HG03066 (cell line): ENCODE results near the gene PADI2.

Experiments
- ATAC-seq: cut with Tn5 transposase; IDR thresholded peaks from one replicate; pipeline ENCODE4 v1.9.1; 2021; ENCODE audit warnings: low read depth; ENCODE audit not compliant: unreplicated experiment

The PADI2 gene

DNA sequence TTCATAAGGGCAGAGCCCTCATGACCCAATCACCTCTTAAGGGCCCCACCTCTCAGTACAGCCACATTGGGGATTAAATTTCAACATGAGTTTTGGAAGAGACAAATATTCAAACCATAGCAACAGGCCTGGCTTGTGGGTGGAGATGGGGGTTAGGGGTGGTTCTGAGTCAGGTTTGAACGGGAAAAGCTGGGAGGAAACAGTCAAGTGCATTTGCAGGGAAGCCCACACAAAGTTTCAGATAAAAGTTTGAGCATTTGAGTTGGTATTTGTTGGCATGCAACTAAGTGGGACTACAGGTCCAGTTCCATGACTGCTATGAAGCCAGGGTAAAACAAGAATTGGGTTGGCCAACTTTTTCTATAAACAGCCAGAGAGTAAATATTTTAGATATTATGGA, 21.0 kb upstream of the PADI2 start:
- ATAC-seq, result no peak

DNA sequence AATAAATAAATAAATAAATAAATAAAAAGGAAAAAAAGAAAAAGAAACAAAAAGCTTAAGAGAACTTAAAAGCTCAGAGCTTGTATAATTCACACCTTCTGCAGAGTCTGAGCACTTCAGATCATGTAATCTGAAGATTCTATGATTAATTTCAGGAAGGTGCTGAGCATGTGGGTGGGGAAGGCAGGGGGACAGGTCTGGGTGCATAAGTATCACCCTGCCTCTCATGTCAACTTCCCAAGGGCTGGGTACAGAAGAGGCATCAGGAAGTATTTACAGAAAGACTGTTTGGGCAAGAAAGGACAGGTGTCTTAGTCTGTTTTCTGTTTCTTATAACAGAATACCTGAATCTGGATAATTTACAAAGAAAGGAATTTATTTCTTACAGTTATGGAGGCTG, 20.4 kb upstream of the PADI2 start:
- ATAC-seq, result no peak

DNA sequence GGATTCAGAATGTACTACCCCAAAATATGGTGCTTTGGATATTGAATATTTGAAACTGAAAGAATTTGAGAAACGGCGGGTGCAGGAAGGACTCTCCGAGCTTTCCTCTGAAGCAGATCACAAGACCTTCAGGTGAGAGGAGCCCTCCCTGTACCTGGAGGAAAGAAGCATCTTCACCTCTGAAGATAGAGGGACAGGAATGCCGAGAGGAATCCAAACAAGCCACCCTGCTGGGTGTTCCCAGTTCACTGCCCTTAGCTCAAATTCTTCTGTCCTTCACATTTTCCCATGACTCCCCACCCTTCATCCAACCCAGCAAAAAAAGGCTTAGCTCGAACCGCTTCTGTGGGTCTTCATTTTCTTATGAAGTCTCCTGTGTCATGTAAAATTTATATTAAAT, 18.2 kb upstream of the PADI2 start:
- no peak for ATAC-seq

DNA sequence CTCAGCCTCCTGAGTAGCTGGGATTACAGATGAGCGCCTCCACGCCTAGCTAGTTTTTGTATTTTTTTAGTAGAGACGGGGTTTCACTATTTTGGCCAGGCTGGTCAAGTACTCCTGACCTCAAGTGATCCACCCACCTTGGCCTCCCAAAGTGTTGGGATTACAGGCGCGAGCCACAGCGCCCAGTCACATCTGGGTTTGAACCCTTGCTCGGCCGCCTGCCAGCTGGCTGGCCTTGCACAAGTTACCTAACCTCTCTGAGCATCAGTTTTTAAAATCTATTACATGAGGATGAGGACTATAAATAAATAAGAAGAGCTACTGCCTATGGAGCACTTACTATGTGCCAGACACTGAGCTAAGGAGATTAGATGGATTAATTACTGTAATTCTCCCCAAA, 17.7 kb upstream of the PADI2 start:
- no peak for ATAC-seq

DNA sequence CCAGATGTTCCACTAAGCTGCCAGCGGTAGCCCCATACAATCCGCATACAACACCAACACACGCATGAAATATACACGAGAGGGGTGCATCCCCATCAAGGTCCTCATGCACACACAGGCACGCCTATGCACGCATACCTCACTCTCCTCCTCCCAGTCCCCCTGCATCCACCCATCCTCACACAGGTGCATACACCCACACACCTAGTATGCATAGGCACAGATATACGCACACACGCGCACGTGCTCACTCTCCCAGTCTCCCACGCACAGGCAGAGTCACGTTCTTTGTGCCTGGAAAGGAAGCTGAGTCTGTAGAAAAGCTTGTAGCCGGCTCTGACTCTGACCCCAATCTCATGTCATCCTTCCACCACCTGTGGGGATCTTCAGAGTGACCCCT, 16.9 kb upstream of the PADI2 start:
- ATAC-seq, result no peak

DNA sequence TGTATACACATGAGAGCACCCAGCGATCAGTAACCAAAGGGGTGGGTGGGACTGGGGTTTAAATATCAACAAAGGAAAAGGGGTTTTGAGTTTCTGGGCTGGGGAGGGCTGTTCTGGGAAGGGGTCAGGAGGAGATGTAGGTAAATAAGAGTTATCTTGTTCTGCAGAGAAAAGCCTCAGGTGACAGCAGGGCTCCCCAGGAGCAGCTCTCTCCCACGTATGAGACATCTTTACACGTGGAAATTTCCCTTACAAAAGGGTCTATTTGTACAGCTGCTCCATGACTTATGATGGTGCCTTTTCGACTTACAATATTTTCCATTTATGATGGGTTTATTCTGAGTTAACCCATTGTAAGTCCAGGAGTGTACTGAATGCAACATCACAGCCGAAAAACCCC, 16.3 kb upstream of the PADI2 start:
- ATAC-seq, result no peak

DNA sequence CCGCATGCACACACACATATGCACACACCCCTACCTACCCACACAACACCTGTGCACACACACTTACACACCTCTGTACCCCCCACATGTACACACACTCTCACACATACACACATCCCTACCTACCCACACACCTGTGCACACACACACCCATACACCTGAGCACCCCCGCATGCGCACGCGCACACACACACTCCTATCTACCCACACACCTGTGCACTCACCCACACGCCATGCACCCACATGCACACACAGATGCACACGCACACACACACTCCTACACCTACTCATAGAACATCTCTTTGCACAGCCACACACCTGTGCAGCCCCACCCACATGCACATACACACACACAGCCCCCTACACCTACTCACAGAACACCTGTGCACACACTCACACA, 15.5 kb upstream of the PADI2 start:
- no peak for ATAC-seq

DNA sequence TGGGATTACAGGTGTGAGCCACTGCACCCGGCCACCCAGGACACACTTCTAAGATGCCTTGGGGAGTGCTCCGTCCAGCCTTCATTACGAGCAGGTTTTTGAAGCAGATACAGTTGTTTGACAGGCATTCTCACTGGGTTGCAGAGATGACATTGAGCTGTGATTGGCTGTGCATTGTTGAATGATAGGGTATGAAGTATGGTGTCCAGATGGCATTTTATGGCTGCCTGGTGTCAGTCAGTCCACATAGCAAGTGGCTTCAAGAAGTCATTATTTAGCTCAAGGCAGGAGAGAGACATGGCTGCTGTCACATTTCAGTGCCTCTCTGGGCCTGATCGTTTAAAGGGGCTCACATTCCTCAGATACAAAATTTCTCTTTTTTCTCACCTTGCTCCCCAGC, 14.8 kb upstream of the PADI2 start:
- no peak for ATAC-seq

DNA sequence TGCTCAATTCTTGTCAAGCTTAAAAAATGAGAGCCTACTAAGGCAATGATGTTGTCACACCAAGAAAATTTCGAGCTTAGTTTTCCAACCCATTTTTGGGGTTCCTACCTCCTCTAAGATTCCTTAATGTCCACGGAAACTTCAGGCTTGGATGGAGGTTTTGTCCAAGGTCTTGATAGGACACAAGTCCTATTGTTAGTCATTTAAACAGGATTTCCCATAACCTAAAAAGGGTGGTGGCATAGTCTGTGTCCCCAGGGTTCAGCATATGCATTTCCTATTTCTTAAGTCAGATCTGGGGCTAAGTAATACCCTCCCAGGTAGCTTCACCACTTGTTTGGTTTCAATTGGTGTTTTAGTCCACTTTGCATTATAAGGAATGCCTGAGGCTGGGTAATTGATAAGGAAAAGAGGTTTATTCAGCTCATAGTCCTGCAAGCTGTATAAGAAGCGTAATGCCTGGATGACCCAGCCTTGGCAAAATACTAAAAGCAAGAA, 10.9 kb upstream of the PADI2 start:
- ATAC-seq, result no peak

DNA sequence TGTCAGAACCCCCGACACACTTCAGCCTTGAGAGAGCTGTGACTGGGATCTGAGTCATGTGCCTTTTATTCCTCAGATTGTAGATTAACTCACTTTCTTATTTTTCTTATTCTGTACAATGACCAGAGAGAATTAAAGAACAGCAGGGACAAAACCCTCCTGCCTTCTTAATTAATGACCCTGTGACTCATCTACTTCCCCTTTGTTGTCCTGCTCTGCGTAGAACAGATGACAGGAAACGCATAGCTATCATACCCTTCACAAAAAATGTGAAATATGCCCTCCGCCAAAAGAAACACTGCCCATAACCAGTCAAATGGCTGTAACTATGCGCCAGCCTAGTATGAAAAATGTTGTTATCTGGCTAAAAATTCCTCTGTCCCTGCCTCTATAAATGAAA, 9.1 kb upstream of the PADI2 start:
- no peak for ATAC-seq

DNA sequence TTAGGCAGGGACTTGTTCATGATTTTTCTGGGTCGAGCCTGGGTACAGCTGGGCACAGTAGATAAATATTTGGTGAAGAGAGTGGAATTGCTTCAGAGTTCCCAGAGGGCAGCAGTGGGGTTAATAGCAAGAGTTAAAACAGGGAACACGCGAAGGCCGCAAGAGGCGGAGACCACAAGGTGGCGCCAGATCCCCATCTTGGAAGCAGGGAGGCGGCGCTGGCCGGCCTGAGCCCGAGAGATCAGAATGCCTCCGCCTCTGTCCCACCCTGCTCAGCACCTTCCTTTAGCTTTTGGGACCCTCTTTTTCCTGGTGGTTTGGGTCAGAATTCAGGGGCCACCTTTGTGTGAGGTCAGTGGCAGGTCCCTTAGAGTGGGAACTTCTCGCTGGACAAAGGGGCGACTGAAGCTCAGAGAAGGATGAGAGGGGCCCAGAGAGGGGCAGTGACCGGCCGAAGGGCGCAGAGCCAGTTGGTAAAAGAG, 6.5 kb upstream of the PADI2 start:
- no peak for ATAC-seq

DNA sequence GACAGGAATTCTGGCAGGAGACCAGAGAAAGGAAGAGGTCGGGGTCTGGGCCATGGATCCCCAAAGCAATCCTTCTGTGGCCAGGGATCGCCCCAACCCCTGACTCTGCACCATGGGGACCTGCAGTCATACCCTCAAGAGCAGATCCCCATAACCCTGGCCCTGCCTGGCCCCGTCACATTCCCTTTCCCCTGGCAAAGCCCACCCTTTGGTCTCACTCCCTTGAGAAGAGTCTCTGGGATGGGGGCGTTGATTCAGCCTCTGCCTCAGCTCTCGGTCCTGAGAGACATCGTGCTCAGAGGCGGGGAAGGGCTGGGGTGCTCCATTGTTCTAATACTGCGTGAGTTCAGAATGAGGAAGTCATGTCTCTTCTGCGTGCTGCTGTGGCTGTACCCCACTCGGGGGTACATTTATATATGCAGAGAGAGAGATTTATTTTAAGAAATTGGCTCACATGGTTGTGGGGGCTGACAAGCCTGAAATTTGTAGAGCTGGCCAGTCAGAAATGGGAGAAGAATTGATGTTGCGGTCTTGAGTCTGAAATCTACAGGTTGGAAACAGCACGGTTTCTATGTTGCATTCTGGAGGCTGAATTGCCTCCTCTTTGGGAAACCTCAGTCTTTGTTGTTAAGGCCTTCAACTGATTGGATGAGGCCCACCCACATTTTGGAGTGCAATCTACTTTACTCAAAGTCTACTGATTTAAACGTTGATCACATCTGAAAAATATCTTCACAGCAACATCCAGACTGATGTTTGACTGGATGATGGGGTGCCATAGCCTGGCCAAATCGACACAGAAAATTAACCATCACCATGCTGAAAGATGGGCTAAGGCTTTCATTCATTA, 4.2 kb upstream of the PADI2 start:
- ATAC-seq, result no peak

DNA sequence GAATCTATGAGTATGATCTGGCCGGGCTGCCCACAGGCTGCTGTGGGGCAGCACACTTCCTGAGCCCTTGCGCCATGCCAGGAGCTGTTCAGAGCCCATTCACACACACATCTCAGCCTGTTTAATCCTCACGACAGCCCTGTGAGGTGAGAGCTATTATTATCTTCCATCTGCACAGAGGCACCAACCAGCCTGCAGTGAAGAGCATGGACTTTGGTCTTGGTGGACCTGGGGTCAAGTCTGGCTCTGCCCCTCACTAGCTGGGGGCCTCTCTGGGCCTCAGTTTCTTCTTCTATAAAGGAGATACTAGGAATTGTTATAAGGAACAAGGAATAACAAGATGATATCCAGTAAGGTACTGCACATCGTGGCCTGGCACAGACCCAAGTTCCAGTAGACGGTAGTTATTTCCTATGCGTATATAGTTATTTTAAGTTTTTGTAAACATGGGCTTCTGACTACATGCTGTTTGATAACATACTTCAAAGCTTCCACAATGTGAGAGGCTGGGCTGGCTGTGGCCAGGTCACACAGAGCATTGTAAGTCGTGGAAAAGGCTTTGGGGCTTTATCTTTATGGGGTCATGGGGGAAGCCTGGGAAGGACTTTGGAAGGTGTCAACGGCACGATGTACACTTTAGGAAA, 3.4 kb upstream of the PADI2 start:
- ATAC-seq, result no peak

DNA sequence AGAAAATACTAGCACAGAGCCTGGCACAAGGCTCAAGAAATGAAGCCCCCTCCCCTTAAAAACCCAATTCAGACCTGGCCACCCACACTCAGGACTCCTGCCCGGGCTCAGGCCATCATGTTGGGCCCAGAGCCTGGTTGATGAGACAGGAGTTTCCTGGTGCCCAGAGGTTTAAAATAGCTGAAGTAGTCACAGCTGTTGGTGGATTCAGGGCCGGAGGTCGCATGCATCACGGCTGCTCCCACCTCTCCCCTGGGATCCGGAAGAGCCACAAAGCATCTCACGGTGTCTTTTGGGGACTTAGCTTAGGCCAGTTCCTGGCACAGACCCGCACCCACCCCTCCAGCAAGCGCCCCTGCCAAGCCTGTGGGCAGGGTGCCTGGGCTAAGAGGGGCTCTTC, 2.6 kb upstream of the PADI2 start:
- ATAC-seq, result no peak

DNA sequence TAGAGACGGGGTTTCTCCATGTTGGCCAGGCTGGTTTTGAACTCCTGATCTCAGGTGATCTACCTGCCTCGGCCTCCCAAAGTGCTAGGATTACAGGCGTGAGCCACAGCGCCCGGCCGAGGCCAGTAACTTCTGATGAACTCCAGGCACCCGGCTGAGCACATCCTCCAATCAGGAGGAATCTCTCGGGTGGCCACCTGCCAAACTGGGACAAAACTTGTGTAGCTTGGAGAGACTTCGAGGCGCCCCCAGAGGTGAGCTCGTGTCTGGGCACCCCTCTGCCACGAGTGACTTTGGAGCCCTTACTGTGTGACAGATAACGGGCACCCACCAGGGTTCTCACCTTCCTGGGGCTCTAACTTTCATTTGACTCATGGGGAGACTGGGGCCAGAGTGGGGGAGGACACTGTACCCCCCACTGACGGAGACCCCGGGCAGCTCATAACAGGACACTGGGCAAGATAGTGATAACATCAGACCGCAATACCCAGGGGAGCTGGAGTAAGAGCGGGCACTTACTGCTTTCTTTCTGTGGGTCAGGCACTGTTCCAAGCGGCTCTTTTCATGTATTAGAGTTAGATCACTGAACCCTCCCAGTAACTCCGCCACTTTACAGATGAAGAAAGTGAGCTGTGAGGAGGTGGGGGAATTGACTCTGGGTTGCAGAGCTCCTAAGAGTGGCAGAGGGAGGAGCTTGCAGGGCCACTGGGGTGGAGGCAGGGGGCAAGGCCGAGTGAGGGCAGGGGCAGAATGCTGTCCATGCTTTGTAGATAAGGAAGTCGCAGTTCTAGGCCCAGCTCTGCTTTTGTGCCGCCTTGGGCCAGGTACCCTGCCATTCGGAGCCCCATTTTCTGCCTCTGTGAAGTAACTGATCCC, 1.9 kb upstream of the PADI2 start:
- no peak for ATAC-seq

DNA sequence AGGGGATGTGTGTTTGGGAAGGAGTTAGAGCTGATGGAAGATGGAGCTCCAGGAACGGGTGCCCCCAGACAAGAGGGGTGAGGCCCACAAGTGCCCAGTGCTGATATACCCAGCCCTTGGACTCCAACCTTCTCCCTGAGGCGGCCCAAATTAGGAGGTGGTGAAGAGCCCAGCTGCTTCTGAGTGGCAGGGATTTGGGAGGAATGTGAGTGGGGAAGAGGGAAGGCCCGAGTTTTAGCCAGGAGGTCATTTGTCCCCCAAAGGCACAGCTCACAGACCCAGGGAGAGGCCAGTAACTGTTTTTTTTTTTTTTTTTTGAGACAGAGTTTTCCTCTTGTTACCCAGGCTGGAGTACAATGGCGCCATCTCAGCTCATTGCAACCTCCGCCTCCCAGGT, 1.2 kb upstream of the PADI2 start:
- no peak for ATAC-seq

DNA sequence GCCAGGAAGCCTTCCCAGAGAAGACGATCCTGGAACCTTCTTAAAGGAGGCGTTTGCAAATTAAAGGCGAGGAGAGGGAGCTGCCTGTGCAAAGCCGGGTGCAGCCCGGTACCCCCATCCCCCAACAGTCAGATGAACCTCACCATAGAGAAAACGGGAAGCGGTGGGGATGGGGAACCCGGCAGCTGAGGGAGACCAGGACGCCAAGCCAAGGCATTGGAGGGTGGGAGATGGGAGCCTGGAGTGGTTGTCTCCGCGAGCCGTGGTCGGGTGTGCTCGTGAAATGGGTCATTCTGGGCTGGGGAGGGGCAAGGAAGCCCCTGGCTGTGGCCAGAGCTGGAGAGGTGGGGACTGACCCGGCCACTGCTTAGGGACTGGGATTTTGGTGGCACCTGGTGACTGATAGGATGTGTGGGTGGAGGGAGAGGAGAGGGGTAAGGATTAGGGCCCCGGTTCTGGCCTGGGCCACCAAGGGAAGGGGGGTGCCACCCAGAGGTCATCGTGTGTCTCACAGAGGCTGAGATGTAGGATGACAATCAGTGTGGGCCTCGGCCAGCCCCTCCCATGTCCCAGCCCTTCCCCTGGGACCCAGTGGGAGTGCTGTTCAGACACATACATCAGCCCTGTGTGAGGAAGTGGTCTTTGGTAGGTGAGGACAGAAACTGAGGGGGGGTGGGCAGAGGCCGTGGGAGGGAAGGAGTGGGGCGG, 676 bp upstream of the PADI2 start:
- ATAC-seq, result no peak

DNA sequence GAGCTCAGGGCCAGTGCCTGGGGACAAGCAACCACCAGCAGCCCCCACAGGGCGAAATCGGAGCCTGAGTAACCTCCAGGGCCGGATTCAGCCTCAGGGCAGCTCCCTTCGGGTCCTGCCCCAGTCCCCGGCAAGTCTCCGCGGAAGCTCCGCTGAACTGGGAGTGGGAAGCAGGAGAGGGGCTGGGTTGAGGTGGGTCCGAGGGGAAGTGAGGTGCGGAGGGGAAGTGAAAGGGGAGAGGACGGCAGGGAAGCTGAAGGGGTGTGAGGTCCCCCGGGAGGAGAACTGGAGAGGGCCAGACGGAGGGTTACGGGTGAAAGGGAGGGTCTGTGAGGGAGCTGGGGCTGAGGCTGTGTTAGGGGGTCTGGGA, 560 bp downstream of the PADI2 start:
- no peak for ATAC-seq

DNA sequence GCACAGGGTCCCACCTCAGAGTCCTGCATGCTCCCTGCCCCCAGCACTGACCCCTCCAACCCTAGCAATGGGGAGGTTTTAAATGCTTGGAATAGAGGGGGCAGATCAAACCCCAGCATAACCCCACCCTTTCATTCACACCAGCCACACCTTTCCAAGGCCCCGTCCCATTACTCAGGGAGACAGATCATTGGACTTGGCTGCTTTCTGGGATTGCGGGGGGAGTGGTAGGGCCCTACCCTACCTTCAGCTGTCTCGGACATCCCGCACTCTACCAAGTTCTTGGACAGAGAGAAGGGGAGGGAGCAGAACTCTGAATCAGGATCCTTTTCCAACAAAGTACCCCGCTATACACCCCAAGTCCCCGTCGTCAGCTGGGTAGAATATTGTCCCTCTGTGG, 983 bp downstream of the PADI2 start:
- ATAC-seq, result no peak

DNA sequence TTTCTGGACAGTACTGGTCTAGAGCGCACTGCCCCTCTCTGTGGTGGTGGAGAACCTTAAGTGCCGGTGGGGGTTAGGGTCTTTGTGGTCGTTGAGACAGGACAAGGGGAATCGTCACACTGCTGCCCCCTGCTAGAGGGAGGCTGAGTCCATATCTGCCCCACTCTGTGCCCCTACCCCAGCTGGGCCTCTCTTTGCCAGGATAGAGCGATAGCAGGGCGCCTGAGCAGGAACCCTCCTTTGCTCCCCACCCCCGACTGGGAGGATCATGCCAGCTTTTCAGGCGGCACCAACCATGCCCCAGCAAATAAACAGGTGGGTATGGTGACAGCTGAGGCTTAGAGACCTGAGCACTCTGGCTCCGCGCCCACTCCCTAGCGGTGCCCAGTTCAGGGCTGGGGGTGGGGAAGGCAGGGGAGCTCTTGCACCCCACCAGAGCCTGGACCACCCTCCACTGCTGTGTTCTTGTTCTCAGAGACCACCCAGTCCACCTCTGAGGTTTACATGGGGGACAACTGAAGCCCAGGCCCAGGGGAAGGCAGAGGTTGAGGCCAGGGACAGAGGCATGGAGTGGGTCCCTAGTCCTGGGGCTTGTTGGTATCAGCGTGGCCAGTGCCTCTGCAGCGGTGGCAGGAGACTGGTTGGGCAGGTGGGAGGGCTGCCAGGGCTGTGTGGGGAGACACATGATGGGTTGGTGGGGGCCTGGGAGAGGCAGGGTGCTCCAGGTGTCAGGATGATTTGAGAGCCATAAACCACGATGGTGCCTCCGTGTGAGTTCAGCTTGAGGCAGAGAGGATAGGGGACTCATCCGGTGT, 1.6 kb downstream of the PADI2 start:
- ATAC-seq, result no peak
